AG10803 (cell line): Measurements from ENCODE around the gene MYPOP.

Experiments
- DNase-seq: peaks from one replicate; pipeline ENCODE4 v3.0.0; 2010; ENCODE audit warnings: low read depth
- H3K4me3 ChIP-seq: 2 replicates; pipeline ENCODE4 v1.5.1; 2011; ENCODE audit warnings: mild to moderate bottlenecking, low read length, control low read depth
- CTCF ChIP-seq: conservative IDR thresholded peaks from 2 replicates; pipeline ENCODE4 v1.5.1; 2011; ENCODE audit warnings: mild to moderate bottlenecking, low read length, control low read depth, inconsistent platforms

The MYPOP gene

GRCh38 chr19:45934551-45935230 lies 32.3 kb upstream of the MYPOP start:
- no peak for TF ChIP-seq CTCF
- DNase-seq, result no peak
- no peak overlapping the region for H3K4me3 ChIP-seq

GRCh38 chr19:45933759-45934158 lies 31.3 kb upstream of the MYPOP start:
- no peak for TF ChIP-seq CTCF
- no peak for DNase-seq
- H3K4me3 ChIP-seq, result no peak overlapping the region

GRCh38 chr19:45931055-45931454 lies 28.6 kb upstream of the MYPOP start:
- H3K4me3 ChIP-seq, result no peak overlapping the region
- no peak for TF ChIP-seq CTCF
- DNase-seq, result no peak

- H3K4me3 ChIP-seq, result no peak overlapping the region
- DNase-seq, result no peak
- TF ChIP-seq CTCF, result no peak
These were observed 26.8 kb upstream of the MYPOP start for GRCh38 chr19:45929247-45929646.

GRCh38 chr19:45927565-45928261 lies 25.3 kb upstream of the MYPOP start:
- H3K4me3 ChIP-seq, result no peak overlapping the region; the same call in 1 of the 2 replicates
- no peak for TF ChIP-seq CTCF
- DNase-seq, result peak; percentile 78

- DNase-seq, result no peak
- no peak overlapping the region for H3K4me3 ChIP-seq
- no peak for TF ChIP-seq CTCF
These were observed 22.6 kb upstream of the MYPOP start for GRCh38 chr19:45924891-45925447.

- no peak overlapping the region for H3K4me3 ChIP-seq
- peak; percentile 25 for TF ChIP-seq CTCF
- no peak for DNase-seq
These were observed 19.9 kb upstream of the MYPOP start for GRCh38 chr19:45922281-45922680.
